NCI-H187 (cell line): ENCODE data around the gene ATG13.

Experiments
- DNase-seq, 2 experiments: peaks; one replicate each; lab custom pipeline; 2025; lab: John Stamatoyannopoulos, UW

ATG13 gene

GRCh38 chr11:46676436-46677158 lies 59.2 kb downstream of the ATG13 start:
- no peak for DNase-seq

GRCh38 chr11:46677169-46677568 lies 59.8 kb downstream of the ATG13 start:
- DNase-seq, result no peak

GRCh38 chr11:46677991-46678740 lies 60.8 kb downstream of the ATG13 start:
- no peak for DNase-seq

GRCh38 chr11:46678741-46679130 lies 61.4 kb downstream of the ATG13 start:
- no peak for DNase-seq

GRCh38 chr11:46679241-46680163 lies 62.1 kb downstream of the ATG13 start:
- DNase-seq, result no peak

- no peak for DNase-seq
Measured at GRCh38 chr11:46680164-46680760, 62.9 kb downstream of the ATG13 start.

- DNase-seq, result no peak
Measured at GRCh38 chr11:46680815-46681214, 63.5 kb downstream of the ATG13 start.

GRCh38 chr11:46681814-46682213 lies 64.5 kb downstream of the ATG13 start:
- no peak for DNase-seq

- DNase-seq, result no peak
Measured at GRCh38 chr11:46682773-46683752, 65.7 kb downstream of the ATG13 start.

GRCh38 chr11:46684367-46684766 lies 67.0 kb downstream of the ATG13 start:
- no peak for DNase-seq

GRCh38 chr11:46686886-46687795 lies 69.8 kb downstream of the ATG13 start:
- DNase-seq, result no peak

- no peak for DNase-seq
Measured at GRCh38 chr11:46690702-46691101, 73.3 kb downstream of the ATG13 start.

- no peak for DNase-seq
Measured at GRCh38 chr11:46692450-46692849, 75.1 kb downstream of the ATG13 start.

- DNase-seq, result no peak
Measured at GRCh38 chr11:46693597-46694012, 76.3 kb downstream of the ATG13 start.

- no peak for DNase-seq
Measured at GRCh38 chr11:46694072-46694471, 76.7 kb downstream of the ATG13 start.

GRCh38 chr11:46694607-46695006 lies 77.3 kb downstream of the ATG13 start:
- no peak for DNase-seq

GRCh38 chr11:46695345-46696211 lies 78.2 kb downstream of the ATG13 start:
- no peak for DNase-seq

- DNase-seq, result no peak
Measured at GRCh38 chr11:46696212-46696558, 78.8 kb downstream of the ATG13 start.

- DNase-seq, result no peak
Measured at GRCh38 chr11:46697303-46697702, 80.0 kb downstream of the ATG13 start.
